SK-N-SH (cell line): ENCODE data around the gene CCDC187. TPM values are rescaled to one million over a fixed set of nuclear protein-coding genes. Genes with fewer than 3 reads are reported as not detected.

ENCODE experiments used
- CTCF ChIA-PET: fragments of 300-600, 350-600 bp; formaldehyde crosslinking; extraction: SDS; loops from one replicate; lab custom pipeline; 2021; lab: Yijun Ruan, JAX
- POLR2A ChIA-PET: fragments of 350-600 bp; sonication (Branson Sonifier 250); formaldehyde crosslinking; extraction: SDS; loops from one replicate; lab custom pipeline; 2020; ENCODE audit warnings: antibody characterized with exemption, inconsistent platforms; lab: Yijun Ruan, JAX
- DNase-seq: peaks from one replicate; pipeline ENCODE4 v3.0.0; 2012
- H2AFZ ChIP-seq: fragments of 200-600 bp; sonication (generic); 2 replicates; pipeline ENCODE4 v1.8.1; 2016; ENCODE audit warnings: antibody characterized with exemption, mild to moderate bottlenecking, low read depth
- H3F3A ChIP-seq: fragments of 200-600 bp; sonication (generic); replicated peaks from 2 replicates; pipeline ENCODE3; 2016; ENCODE audit warnings: antibody characterized with exemption, mild to moderate bottlenecking; ENCODE audit not compliant: insufficient read depth
- H3K27ac ChIP-seq, 2 experiments: fragments of 200-500 bp in 1 of 2; fragments of 200-600 bp in 1 of 2; sonication (Bioruptor generic) in 1 of 2; sonication (generic), shearing (Covaris generic) in 1 of 2; 2 replicates each; pipeline versions ENCODE4 v1.5.1 to v1.6.1; 2014 to 2016; ENCODE audit warnings: low read depth in 2 of 2, inconsistent platforms in 1 of 2, low read length in 1 of 2, mild to moderate bottlenecking in 1 of 2, mixed read lengths in 1 of 2
- H3K27me3 ChIP-seq: fragments of 200-600 bp; sonication (generic), shearing (Covaris generic); 2 replicates; pipeline ENCODE4 v1.6.1; 2016; ENCODE audit warnings: mixed run types; ENCODE audit not compliant: insufficient read depth
- H3K36me3 ChIP-seq, 2 experiments: fragments of 200-500 bp in 1 of 2; fragments of 200-600 bp in 1 of 2; sonication (Bioruptor generic) in 1 of 2; sonication (generic) in 1 of 2; replicated peaks in 1 of 2; 2 replicates each; pipeline versions ENCODE3 to v1.5.1; 2014 to 2016; ENCODE audit warnings: low read length in 1 of 2, mild to moderate bottlenecking in 1 of 2; ENCODE audit not compliant: insufficient read depth in 2 of 2, control insufficient read depth in 1 of 2
- H3K4me1 ChIP-seq, 2 experiments: fragments of 200-500 bp in 1 of 2; fragments of 200-600 bp in 1 of 2; sonication (Bioruptor generic) in 1 of 2; sonication (generic), shearing (Covaris generic) in 1 of 2; 2 replicates each; pipeline versions ENCODE4 v1.5.1 to v1.6.1; 2014 to 2016; ENCODE audit warnings: low read depth in 1 of 2, low read length in 1 of 2, mixed run types in 1 of 2; ENCODE audit not compliant: insufficient read depth in 2 of 2, control insufficient read depth in 1 of 2
- H3K4me2 ChIP-seq: fragments of 200-600 bp; sonication (generic), shearing (Covaris generic); 2 replicates; pipeline ENCODE4 v1.6.1; 2017; ENCODE audit warnings: mixed run types
- H3K4me3 ChIP-seq, 2 experiments: fragments of 200-500 bp in 1 of 2; fragments of 200-600 bp in 1 of 2; sonication (Bioruptor generic) in 1 of 2; sonication (generic), shearing (Covaris generic) in 1 of 2; 2 replicates each; pipeline versions ENCODE4 v1.5.1 to v1.8.1; 2014 to 2016; ENCODE audit warnings: low read depth in 2 of 2, inconsistent platforms in 1 of 2, low read length in 1 of 2, mild to moderate bottlenecking in 1 of 2, mixed read lengths in 1 of 2, moderate library complexity in 1 of 2
- H3K79me2 ChIP-seq: fragments of 200-600 bp; sonication (generic); 2 replicates; pipeline ENCODE4 v1.8.1; 2017; ENCODE audit warnings: mild to moderate bottlenecking; ENCODE audit not compliant: insufficient read depth
- H3K9ac ChIP-seq: fragments of 200-600 bp; sonication (generic); 2 replicates; pipeline ENCODE4 v1.6.1; 2017; ENCODE audit warnings: mixed run types
- H3K9me2 ChIP-seq: fragments of 200-600 bp; sonication (generic); 2 replicates; pipeline ENCODE4 v1.6.1; 2017; ENCODE audit warnings: mixed run types
- H3K9me3 ChIP-seq: fragments of 200-600 bp; sonication (generic); 2 replicates; pipeline ENCODE4 v1.6.1; 2017; ENCODE audit warnings: mixed run types, mild to moderate bottlenecking, moderate library complexity
- H4K20me1 ChIP-seq: fragments of 200-600 bp; sonication (generic); 2 replicates; pipeline ENCODE4 v1.6.1; 2017; ENCODE audit warnings: mild to moderate bottlenecking, mixed run types; ENCODE audit not compliant: insufficient read depth
- EZH2phosphoT487 ChIP-seq: fragments of 200-600 bp; sonication (generic); IDR thresholded peaks from 2 replicates; pipeline ENCODE4 v1.6.1; 2017; ENCODE audit warnings: low read depth, mixed run types, mild to moderate bottlenecking, antibody characterized with exemption, moderate library complexity, borderline replicate concordance
- GATA2 ChIP-seq: sonication (generic); formaldehyde crosslinking; IDR thresholded peaks from 2 replicates; pipeline ENCODE4 v1.5.0; 2020; ENCODE audit warnings: mild to moderate bottlenecking, missing genetic modification reagents
- MEF2A ChIP-seq: IDR thresholded peaks from 2 replicates; pipeline ENCODE4 v1.4.0; 2012; ENCODE audit warnings: low read depth, borderline replicate concordance
- NFIC ChIP-seq: IDR thresholded peaks from 2 replicates; pipeline ENCODE4 v1.4.0; 2012; ENCODE audit warnings: borderline replicate concordance
- RCOR1 ChIP-seq: fragments of 150-350 bp; IDR thresholded peaks from 2 replicates; pipeline ENCODE4 v1.6.1; 2017; ENCODE audit warnings: antibody characterized with exemption, low read length
- SMC3 ChIP-seq: IDR thresholded peaks from 2 replicates; pipeline ENCODE4 v1.6.1; 2012; ENCODE audit warnings: low read depth, low read length, improper control_type of control experiment
- WGBS: methylation state at CpG from one replicate; pipeline ENCODE4 v1.1.6; 2017; ENCODE audit warnings: low lambda C conversion rate; 5-methylcytosine and 5-hydroxymethylcytosine counted together
- polyA plus RNA-seq, 3 experiments: library from polyadenylated mRNA; depleted of rRNA; stranded (reverse); fragments of >200 nt; gene quantifications; 2 replicates each; pipeline ENCODE4 v1.2.3, GENCODE V29; 2012
- TF ChIP-seq, protein P1 (sequence below): IDR thresholded peaks from 2 replicates; pipeline ENCODE4; 2012
- TF ChIP-seq, protein P2 (sequence below): fragments of 200-600 bp; sonication (generic); IDR thresholded peaks from 2 replicates; pipeline ENCODE4 v1.6.1; 2017; ENCODE audit warnings: antibody characterized with exemption, mild to moderate bottlenecking, moderate library complexity
- TF ChIP-seq, protein P3 (sequence below): IDR thresholded peaks from 2 replicates; pipeline ENCODE4 v1.4.0; 2012; ENCODE audit warnings: low read depth, borderline replicate concordance
- TF ChIP-seq, protein P4 (sequence below): IDR thresholded peaks from 2 replicates; pipeline ENCODE4 v1.4.0; 2012; ENCODE audit warnings: low read depth

Gene CCDC187
- polyA plus RNA-seq, 1 of the 3 experiments (the other 2 are of a cell fraction) = not detected

DNA sequence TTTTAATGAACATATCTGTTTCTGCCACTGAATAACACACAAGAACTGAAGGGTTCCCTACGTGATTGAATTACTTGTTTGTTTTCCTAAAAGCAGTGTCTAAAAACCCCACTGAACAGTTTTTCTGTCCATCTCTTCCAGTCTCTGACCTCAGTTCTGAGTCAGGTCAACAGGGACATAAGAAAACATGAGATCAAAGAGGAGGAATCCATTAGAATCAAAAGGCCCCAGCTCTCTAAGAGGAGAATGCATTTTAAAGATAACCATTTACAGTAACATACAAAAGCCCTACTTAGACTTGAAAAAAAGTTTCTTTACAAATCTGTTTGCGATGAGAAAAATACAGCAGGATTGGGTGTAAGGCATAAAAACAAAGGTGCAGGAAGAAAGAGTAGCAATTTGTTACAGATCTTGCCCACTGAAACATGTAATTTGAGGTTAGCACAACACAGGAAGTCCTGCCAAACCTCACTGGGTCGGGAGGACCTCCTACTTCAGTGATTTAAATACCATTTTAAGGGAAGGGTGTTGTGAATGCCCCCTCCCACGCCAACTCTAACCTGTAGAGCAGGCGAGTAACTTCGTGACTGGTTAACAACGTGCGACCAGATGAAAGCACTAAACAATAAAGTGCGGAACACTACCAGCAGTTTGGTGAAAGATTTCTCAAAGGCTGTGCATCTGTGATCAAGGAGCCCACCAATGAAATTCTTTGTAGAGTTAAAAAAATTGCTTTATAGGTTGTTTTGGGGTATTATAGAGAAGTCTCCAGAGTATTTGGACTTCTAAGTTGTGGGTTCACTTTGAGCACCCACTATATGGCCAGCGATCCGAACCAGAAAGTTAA, 59.5 kb downstream of the CCDC187 start:
- no peak for TF ChIP-seq MEF2A
- TF ChIP-seq, all 33 proteins: peak for 0
- H3K9ac ChIP-seq = peak overlapping the region; percentile 65
- H3K4me1 ChIP-seq = peaks cover 8 to 32% of the 10 kb centered on the region in 2 experiments; a peak in 3 of 4 replicates
- peaks cover 0 to 4% of the 10 kb centered on the region in 2 experiments for H3K36me3 ChIP-seq
- H3K27me3 ChIP-seq = no peaks in the 10 kb centered on the region
- H4K20me1 ChIP-seq = peaks cover 51% of the 10 kb centered on the region
- CTCF ChIA-PET = interaction anchor here (1.0 to 5.0 kb wide), 4 partner anchors 18 to 74 kb away, joined by 3 to 35 read pairs (median 5); no protein-coding TSS in a partner anchor
- no peaks in the 10 kb centered on the region for H3K9me3 ChIP-seq
- 62% methylated on average over 11 of the region's 11 CpGs for WGBS
- no peak overlapping the region for H2AFZ ChIP-seq
- no peak for DNase-seq
- no peaks in the 10 kb centered on the region for H3K9me2 ChIP-seq
- peak overlapping the region; percentile 70 to 86 for H3K4me3 ChIP-seq
- H3K79me2 ChIP-seq = peaks cover 44% of the 10 kb centered on the region
- H3F3A ChIP-seq = peaks cover 4% of the 10 kb centered on the region
- no peak overlapping the region for H3K27ac ChIP-seq
- peak overlapping the region; percentile 95 for H3K4me2 ChIP-seq
- POLR2A ChIA-PET = no interaction called here

DNA sequence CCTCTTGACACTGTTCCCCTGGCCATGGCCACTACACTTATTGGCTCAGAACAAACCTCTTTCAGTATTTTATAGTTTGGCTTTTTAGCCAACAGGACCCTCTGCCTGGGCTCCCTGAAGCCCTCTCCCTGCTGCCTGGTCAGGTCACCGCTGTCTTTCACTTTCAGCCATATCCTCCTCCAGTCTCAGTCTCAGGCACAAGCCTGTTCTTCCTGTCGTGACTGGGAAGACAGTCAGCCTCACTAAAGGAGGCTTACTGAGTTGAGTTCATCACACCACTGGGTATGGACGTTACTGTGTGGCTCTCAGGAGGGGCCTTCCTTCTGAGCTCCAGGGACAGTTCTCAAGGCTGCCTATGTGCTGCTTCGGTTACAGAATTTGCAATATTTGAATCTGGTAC, 60.3 kb downstream of the CCDC187 start:
- Histone ChIP-seq H3F3A (peaks cover 4% of the 10 kb centered on the region), H3K27ac (no peak overlapping the region), H3K4me2 (peak overlapping the region; percentile 95; the same call in 1 of the 2 replicates), H3K4me1 (peaks cover 8 to 29% of the 10 kb centered on the region in 2 experiments; a peak in 3 of 4 replicates), H3K36me3 (peaks cover 0 to 4% of the 10 kb centered on the region in 2 experiments), H3K9me2 (no peaks in the 10 kb centered on the region), H3K4me3 (no peak overlapping the region), H3K9me3 (no peaks in the 10 kb centered on the region), H3K9ac (no peak overlapping the region), H3K79me2 (peaks cover 44% of the 10 kb centered on the region), H3K27me3 (no peaks in the 10 kb centered on the region), H4K20me1 (peaks cover 57% of the 10 kb centered on the region), H2AFZ (no peak overlapping the region)
- 89% methylated on average over 4 of the region's 4 CpGs for WGBS
- ChIA-PET CTCF (interaction anchor here (1.0 to 5.0 kb wide), 4 partner anchors 17 to 73 kb away, joined by 3 to 35 read pairs (median 3); no protein-coding TSS in a partner anchor), POLR2A (no interaction called here)
- no peak for DNase-seq
- no peak for TF ChIP-seq RCOR1
- TF ChIP-seq GATA2 (CRISPR knock-in tag) = no peak
- TF ChIP-seq, protein P1, sequence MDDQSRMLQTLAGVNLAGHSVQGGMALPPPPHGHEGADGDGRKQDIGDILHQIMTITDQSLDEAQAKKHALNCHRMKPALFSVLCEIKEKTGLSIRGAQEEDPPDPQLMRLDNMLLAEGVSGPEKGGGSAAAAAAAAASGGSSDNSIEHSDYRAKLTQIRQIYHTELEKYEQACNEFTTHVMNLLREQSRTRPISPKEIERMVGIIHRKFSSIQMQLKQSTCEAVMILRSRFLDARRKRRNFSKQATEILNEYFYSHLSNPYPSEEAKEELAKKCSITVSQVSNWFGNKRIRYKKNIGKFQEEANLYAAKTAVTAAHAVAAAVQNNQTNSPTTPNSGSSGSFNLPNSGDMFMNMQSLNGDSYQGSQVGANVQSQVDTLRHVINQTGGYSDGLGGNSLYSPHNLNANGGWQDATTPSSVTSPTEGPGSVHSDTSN = no peak
- TF ChIP-seq, protein P2, sequence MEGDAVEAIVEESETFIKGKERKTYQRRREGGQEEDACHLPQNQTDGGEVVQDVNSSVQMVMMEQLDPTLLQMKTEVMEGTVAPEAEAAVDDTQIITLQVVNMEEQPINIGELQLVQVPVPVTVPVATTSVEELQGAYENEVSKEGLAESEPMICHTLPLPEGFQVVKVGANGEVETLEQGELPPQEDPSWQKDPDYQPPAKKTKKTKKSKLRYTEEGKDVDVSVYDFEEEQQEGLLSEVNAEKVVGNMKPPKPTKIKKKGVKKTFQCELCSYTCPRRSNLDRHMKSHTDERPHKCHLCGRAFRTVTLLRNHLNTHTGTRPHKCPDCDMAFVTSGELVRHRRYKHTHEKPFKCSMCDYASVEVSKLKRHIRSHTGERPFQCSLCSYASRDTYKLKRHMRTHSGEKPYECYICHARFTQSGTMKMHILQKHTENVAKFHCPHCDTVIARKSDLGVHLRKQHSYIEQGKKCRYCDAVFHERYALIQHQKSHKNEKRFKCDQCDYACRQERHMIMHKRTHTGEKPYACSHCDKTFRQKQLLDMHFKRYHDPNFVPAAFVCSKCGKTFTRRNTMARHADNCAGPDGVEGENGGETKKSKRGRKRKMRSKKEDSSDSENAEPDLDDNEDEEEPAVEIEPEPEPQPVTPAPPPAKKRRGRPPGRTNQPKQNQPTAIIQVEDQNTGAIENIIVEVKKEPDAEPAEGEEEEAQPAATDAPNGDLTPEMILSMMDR = no peak
- TF ChIP-seq, protein P3, sequence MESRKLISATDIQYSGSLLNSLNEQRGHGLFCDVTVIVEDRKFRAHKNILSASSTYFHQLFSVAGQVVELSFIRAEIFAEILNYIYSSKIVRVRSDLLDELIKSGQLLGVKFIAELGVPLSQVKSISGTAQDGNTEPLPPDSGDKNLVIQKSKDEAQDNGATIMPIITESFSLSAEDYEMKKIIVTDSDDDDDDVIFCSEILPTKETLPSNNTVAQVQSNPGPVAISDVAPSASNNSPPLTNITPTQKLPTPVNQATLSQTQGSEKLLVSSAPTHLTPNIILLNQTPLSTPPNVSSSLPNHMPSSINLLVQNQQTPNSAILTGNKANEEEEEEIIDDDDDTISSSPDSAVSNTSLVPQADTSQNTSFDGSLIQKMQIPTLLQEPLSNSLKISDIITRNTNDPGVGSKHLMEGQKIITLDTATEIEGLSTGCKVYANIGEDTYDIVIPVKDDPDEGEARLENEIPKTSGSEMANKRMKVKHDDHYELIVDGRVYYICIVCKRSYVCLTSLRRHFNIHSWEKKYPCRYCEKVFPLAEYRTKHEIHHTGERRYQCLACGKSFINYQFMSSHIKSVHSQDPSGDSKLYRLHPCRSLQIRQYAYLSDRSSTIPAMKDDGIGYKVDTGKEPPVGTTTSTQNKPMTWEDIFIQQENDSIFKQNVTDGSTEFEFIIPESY = no peak
- TF ChIP-seq, protein P4, sequence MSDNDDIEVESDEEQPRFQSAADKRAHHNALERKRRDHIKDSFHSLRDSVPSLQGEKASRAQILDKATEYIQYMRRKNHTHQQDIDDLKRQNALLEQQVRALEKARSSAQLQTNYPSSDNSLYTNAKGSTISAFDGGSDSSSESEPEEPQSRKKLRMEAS = no peak
- TF ChIP-seq SMC3 = no peak
- no peak for TF ChIP-seq NFIC
- no peak for TF ChIP-seq EZH2phosphoT487
